ENCODE data around the gene MEIS1.

Gene MEIS1

DNA sequence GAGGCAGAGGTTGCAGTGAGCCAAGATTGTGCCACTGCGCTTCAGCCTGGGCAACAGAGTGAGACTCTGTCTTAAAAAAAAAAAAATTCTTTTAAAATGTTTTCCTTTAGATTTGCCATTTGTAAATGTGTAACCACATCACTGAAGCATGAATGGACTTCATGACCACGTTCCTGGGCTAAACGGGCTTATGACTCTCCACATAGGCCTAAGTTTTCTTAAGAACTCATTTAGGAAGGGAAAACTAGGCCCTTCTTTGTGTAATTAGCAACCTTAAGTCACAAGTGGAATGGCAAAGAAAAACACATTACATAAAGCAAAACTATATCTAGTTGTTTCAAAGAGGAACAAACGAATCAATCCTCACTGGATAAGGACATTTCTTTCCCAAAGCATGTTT is 99.5 kb downstream of the MEIS1 start:
- Histone ChIP-seq H3K79me2 (ENCODE audit: low read length) (no peaks in the 10 kb centered on the region), H3K4me3 (ENCODE audit: low read length) (no peak overlapping the region), H3F3A (ENCODE audit: insufficient read depth, low read length) (no peaks in the 10 kb centered on the region), H3K27ac (ENCODE audit: low read length) (no peak overlapping the region), H3K4me1 (ENCODE audit: low read length) (no peaks in the 10 kb centered on the region), H3K9me2 (replicated peaks; ENCODE audit: insufficient read depth, low read length) (no peaks in the 10 kb centered on the region), H3K27me3 (replicated peaks; ENCODE audit: insufficient read depth, low read length) (no peaks in the 10 kb centered on the region), H3K9me3 (replicated peaks; ENCODE audit: insufficient read depth, low read length) (no peaks in the 10 kb centered on the region), H4K20me1 (ENCODE audit: insufficient read depth, low read length) (no peaks in the 10 kb centered on the region), H3K4me2 (ENCODE audit: low read depth, low read length) (no peak overlapping the region), H3K36me3 (replicated peaks; ENCODE audit: insufficient read depth, low read length) (no peaks in the 10 kb centered on the region), H3K9ac (ENCODE audit: low read length) (no peak overlapping the region), H2AFZ (ENCODE audit: low read length) (no peak overlapping the region)
- no peak for DNase-seq
- TF ChIP-seq EZH2 (optimal IDR thresholded peaks at IDR 0.05; ENCODE audit: low read depth, low read length) (no peak), EZH2phosphoT487 (IDR thresholded peaks at IDR 0.05; ENCODE audit: low read length) (no peak)
- TF ChIP-seq, protein P1, sequence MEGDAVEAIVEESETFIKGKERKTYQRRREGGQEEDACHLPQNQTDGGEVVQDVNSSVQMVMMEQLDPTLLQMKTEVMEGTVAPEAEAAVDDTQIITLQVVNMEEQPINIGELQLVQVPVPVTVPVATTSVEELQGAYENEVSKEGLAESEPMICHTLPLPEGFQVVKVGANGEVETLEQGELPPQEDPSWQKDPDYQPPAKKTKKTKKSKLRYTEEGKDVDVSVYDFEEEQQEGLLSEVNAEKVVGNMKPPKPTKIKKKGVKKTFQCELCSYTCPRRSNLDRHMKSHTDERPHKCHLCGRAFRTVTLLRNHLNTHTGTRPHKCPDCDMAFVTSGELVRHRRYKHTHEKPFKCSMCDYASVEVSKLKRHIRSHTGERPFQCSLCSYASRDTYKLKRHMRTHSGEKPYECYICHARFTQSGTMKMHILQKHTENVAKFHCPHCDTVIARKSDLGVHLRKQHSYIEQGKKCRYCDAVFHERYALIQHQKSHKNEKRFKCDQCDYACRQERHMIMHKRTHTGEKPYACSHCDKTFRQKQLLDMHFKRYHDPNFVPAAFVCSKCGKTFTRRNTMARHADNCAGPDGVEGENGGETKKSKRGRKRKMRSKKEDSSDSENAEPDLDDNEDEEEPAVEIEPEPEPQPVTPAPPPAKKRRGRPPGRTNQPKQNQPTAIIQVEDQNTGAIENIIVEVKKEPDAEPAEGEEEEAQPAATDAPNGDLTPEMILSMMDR (IDR thresholded peaks at IDR 0.05; ENCODE audit: low read length): no peak

DNA sequence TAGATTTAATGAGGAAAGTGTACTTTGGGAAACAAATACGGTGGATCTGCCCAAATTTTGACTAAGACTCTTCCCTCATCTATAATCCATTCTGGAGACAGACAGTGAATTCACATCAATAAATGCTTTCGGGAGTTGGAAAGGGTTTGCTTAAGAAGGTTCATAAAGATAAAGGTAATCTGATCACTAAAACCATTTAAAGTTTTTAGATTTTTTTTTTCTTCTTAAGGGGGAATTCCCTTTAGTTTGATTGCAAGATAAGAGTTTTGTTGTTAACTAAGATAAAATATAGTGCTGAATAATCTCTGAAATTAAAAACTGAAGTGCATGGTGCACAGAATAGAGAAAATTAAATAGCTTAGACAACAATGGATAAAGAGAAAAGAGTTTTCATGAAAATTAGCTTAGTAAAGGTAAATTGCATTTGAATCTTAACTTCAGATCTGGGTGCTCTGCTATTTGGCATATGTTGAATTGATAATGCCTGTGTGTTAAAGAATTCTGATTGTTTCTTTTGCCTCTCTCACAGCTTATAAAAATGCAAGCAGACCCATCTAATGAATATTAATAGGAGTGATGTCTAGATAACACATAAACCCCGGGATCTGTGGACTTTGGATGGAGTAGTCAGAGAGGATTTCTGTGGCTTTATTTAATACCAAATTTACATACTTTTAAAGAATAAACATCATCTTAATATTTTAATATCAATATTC is 100.8 kb downstream of the MEIS1 start:
- Histone ChIP-seq H3K27me3 (replicated peaks; ENCODE audit: insufficient read depth, low read length) (no peaks in the 10 kb centered on the region), H3K9me2 (replicated peaks; ENCODE audit: insufficient read depth, low read length) (no peaks in the 10 kb centered on the region), H3K9ac (ENCODE audit: low read length) (no peak overlapping the region), H3K9me3 (replicated peaks; ENCODE audit: insufficient read depth, low read length) (no peaks in the 10 kb centered on the region), H3K27ac (ENCODE audit: low read length) (no peak overlapping the region), H3K36me3 (replicated peaks; ENCODE audit: insufficient read depth, low read length) (no peaks in the 10 kb centered on the region), H4K20me1 (ENCODE audit: insufficient read depth, low read length) (no peaks in the 10 kb centered on the region), H3K4me1 (ENCODE audit: low read length) (no peaks in the 10 kb centered on the region), H3K4me2 (ENCODE audit: low read depth, low read length) (no peak overlapping the region), H3K4me3 (ENCODE audit: low read length) (no peak overlapping the region), H2AFZ (ENCODE audit: low read length) (no peak overlapping the region), H3K79me2 (ENCODE audit: low read length) (no peaks in the 10 kb centered on the region), H3F3A (ENCODE audit: insufficient read depth, low read length) (no peaks in the 10 kb centered on the region)
- TF ChIP-seq, protein P1 (IDR thresholded peaks at IDR 0.05; ENCODE audit: low read length): no peak
- TF ChIP-seq EZH2phosphoT487 (IDR thresholded peaks at IDR 0.05; ENCODE audit: low read length): no peak
- TF ChIP-seq EZH2 (optimal IDR thresholded peaks at IDR 0.05; ENCODE audit: low read depth, low read length): no peak
- no peak for DNase-seq

DNA sequence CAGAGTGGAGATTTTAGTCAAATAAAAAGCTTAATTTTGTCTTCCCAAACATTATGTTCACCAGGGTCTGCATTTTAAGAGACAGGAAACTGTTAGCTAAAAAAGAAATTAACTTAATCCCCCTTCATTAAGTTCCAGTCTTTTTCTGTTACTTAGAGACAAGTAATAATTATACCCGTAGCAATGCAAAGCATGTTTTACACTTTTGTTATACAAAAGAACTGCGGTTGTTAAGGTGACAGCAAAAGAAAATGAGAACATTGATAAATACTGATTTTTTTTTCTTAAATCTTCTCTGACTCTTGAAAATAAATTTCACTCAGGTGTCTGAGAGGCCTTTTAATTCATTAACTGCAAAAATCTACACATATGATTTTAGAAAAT is 101.4 kb downstream of the MEIS1 start:
- Histone ChIP-seq H3K27ac (ENCODE audit: low read length) (no peak overlapping the region), H3F3A (ENCODE audit: insufficient read depth, low read length) (no peaks in the 10 kb centered on the region), H4K20me1 (ENCODE audit: insufficient read depth, low read length) (no peaks in the 10 kb centered on the region), H3K27me3 (replicated peaks; ENCODE audit: insufficient read depth, low read length) (no peaks in the 10 kb centered on the region), H3K9me3 (replicated peaks; ENCODE audit: insufficient read depth, low read length) (no peaks in the 10 kb centered on the region), H3K9me2 (replicated peaks; ENCODE audit: insufficient read depth, low read length) (no peaks in the 10 kb centered on the region), H2AFZ (ENCODE audit: low read length) (no peak overlapping the region), H3K9ac (ENCODE audit: low read length) (no peak overlapping the region), H3K79me2 (ENCODE audit: low read length) (no peaks in the 10 kb centered on the region), H3K4me1 (ENCODE audit: low read length) (no peaks in the 10 kb centered on the region), H3K36me3 (replicated peaks; ENCODE audit: insufficient read depth, low read length) (no peaks in the 10 kb centered on the region), H3K4me2 (ENCODE audit: low read depth, low read length) (no peak overlapping the region), H3K4me3 (ENCODE audit: low read length) (no peak overlapping the region)
- TF ChIP-seq EZH2 (optimal IDR thresholded peaks at IDR 0.05; ENCODE audit: low read depth, low read length): no peak
- no peak for TF ChIP-seq EZH2phosphoT487 (IDR thresholded peaks at IDR 0.05; ENCODE audit: low read length)
- TF ChIP-seq, protein P1 (IDR thresholded peaks at IDR 0.05; ENCODE audit: low read length): no peak
- no peak for DNase-seq
